GM12874 (cell line): Measurements from ENCODE around the gene MAP1LC3B.

Experiments used
- CTCF ChIP-seq: IDR thresholded peaks from 2 replicates; pipeline ENCODE4 v1.5.1; 2011; ENCODE audit warnings: low read depth, mild to moderate bottlenecking, control low read depth, low read length, moderate library complexity; ENCODE audit not compliant: insufficient read depth

Gene MAP1LC3B

DNA sequence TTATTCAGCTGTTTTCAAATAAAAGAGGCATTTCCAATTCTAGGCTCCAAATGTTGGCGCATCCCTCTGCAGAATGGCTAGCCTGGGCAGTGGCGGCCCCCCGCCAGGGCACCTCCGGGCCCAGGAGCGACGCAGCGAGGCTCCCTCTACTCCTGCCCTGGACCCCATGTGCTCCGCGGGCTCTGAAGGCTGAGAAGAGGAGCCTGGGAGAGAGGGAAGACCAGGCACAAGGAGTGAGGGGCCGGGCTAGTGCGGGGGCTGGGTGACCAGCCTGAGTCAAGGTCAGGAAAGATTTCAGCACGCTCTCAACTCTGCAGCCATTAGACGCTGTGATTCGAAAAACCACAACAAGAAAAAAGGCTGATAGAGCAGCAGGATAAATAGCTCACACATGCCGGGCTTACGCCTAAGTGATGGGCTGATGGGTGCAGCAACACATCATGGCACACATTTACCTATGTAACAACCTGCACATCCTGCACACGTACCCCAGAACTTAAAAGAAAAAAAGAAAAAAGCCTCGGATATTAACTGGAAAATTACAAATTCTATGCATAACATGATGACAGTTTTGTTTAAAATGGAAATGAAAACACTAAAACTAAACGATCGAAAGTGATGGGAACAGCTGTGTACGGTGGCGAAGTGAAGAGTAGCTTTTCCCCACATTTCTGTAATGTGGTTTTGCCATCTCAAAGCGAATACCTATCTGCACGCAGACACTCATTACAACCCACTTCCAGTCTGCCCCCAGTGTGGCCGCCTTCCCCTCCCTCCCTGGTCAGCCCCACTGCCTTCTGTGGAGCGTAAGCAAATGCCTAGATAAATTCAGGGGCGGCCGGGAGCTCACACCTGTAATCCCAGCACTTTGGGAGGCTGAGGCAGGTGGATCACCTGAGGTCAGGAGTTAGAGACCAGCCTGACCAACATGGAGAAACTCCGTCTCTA, 44.4 kb downstream of the MAP1LC3B start:
- TF ChIP-seq CTCF, result no peak

DNA sequence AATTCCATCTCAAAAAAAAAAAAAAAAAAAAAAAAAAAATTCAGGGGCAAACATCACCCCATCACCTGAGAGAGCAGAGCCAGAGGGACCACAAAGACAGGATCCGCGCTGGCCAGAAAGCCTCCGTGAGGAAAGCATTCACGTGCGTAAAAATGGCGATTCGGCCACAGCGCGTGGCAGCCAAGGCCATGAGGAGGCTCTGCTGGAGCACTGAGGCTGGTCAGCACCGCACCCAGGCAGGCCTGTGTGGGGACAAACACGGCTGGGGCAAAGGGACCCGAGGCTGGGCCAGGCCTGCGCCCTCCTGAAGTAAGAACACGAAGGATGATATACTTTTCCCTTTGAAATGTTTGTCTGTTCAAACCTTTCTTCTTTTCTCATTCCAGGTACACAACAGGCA, 45.2 kb downstream of the MAP1LC3B start:
- no peak for TF ChIP-seq CTCF

- TF ChIP-seq CTCF, result no peak
Measured at GRCh38 chr16:87437911-87438610, 45.9 kb downstream of the MAP1LC3B start.

GRCh38 chr16:87438611-87438985, 46.5 kb downstream of the MAP1LC3B start:
- TF ChIP-seq CTCF, result no peak

DNA sequence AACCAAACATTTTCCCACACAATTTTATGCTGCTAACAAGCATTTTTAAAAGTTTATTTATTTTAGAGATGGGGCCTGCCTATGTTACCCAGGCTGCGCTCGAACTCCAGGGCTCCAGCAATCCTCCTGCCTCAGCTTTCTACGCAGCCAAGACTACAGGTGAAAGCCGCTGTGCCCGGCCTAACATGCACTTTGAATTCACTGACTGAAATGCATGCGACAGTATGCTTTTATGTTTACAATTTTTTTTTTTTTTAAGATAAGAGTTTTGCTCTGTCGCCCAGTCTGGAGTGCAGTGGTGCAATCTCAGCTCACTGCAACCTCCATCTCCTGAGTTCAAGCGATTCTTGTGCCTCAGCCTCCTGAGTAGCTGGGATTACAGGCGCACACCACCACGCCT, 47.8 kb downstream of the MAP1LC3B start:
- no peak for TF ChIP-seq CTCF

DNA sequence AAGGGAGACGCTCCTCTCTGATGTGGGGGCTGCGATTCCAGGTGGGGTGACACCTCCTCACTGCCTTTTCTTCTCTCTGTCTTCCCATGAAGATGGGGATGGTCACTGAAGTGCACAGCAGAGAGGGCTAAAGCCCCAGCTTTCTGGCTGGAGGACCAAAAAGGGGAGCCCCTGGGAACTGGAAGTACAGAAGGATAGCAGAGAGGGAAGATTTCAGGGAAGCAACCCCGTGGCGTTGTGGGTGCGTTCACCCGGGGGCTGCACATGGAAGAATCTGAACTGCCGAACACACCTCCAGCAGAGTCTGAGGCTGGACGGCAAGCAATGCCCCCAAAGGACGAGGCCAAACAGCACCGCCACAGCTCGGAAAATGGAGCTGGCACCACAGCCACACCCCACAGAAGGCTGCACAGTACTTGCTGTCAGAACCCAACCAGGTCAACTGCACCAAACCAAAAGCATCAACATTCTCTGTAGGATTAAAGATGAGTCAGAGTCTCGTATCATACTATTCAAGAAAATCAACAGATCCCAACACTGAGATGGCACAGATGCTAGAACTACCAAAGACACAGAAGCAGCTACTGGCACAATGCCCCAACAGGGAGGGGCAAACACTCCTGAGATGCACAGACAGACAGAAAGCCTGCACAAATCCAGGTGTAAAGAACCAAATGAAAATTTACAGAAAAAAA, 49.9 kb downstream of the MAP1LC3B start:
- TF ChIP-seq CTCF, result no peak

DNA sequence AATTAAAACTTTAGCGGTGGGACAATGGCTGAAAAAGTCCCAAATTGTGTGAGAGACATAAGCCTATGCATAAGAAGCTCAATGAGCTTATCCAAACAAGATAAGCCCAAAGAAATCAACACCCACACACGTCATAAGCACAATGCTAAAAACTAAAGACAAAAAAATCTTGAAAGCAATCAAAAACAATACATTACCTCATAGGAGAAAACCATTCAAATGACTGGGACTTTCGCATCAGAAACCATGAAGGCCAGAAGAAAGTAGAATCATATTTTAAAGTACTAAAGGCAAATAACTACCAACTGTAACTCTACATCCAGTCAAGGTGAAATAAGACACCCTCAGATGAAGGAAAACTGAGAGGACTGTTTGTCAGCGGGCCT, 50.4 kb downstream of the MAP1LC3B start:
- no peak for TF ChIP-seq CTCF
